Neural cell (in vitro differentiated cells): ENCODE data around the gene THAP4.

ENCODE experiments used
- EP300 ChIP-seq: fragments of 450-650 bp; conservative IDR thresholded peaks from 2 replicates; pipeline ENCODE4 v1.6.1; 2014; ENCODE audit warnings: antibody characterized with exemption, mild to moderate bottlenecking, moderate library complexity; ENCODE audit not compliant: poor library complexity, severe bottlenecking
- EZH2 ChIP-seq: fragments of 200-600, 300-800 bp; shearing (Covaris generic), sonication (generic); IDR thresholded peaks from 2 replicates; pipeline ENCODE4 v1.6.1; 2014; ENCODE audit warnings: antibody characterized with exemption, low read length, borderline replicate concordance, mild to moderate bottlenecking; ENCODE audit not compliant: insufficient read depth, poor library complexity, severe bottlenecking
- MXI1 ChIP-seq: fragments of 450-650 bp; conservative IDR thresholded peaks from 2 replicates; pipeline ENCODE4 v1.6.1; 2014; ENCODE audit warnings: antibody characterized with exemption, mild to moderate bottlenecking; ENCODE audit not compliant: poor library complexity, severe bottlenecking
- POLR2AphosphoS5 ChIP-seq: IDR thresholded peaks from 2 replicates; pipeline ENCODE4 v1.6.1; 2012
- RAD21 ChIP-seq: fragments of 450-650 bp; conservative IDR thresholded peaks from 2 replicates; pipeline ENCODE4 v1.6.1; 2014; ENCODE audit warnings: antibody characterized with exemption, mild to moderate bottlenecking, moderate library complexity
- REST ChIP-seq: IDR thresholded peaks from 2 replicates; pipeline ENCODE4 v1.6.1; 2012; ENCODE audit warnings: borderline replicate concordance
- TAF1 ChIP-seq: IDR thresholded peaks from 2 replicates; pipeline ENCODE4 v1.6.1; 2012; ENCODE audit warnings: low read depth
- TF ChIP-seq, protein P1 (sequence below): fragments of 450-650 bp; IDR thresholded peaks from 2 replicates; pipeline ENCODE4 v1.5.1; 2014; ENCODE audit warnings: antibody characterized with exemption, mild to moderate bottlenecking, moderate library complexity; ENCODE audit not compliant: poor library complexity, severe bottlenecking

DNA sequence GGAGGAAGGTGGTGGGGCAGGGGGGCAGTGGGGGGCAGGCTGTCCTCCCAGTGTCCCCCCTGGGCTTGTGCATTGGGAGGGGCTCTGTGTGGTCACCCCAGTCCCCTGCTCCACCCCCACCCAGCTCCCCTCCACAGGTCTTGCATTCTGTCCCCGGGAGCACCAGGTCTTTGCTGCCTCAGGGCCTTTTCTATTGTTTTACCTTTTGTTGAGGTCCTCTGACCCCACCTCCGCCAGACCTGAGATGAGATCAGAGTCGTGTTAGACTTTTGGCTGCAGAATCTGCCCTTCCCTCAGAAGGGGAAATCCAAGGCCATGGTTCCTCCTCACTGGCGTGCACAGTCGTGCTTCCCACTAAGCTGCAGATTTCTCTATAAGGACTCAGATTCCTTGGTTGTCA, 21.3 kb upstream of the THAP4 start:
- TF ChIP-seq, protein P1, sequence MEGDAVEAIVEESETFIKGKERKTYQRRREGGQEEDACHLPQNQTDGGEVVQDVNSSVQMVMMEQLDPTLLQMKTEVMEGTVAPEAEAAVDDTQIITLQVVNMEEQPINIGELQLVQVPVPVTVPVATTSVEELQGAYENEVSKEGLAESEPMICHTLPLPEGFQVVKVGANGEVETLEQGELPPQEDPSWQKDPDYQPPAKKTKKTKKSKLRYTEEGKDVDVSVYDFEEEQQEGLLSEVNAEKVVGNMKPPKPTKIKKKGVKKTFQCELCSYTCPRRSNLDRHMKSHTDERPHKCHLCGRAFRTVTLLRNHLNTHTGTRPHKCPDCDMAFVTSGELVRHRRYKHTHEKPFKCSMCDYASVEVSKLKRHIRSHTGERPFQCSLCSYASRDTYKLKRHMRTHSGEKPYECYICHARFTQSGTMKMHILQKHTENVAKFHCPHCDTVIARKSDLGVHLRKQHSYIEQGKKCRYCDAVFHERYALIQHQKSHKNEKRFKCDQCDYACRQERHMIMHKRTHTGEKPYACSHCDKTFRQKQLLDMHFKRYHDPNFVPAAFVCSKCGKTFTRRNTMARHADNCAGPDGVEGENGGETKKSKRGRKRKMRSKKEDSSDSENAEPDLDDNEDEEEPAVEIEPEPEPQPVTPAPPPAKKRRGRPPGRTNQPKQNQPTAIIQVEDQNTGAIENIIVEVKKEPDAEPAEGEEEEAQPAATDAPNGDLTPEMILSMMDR = no peak
- TF ChIP-seq EP300 = no peak
- no peak for TF ChIP-seq POLR2AphosphoS5
- TF ChIP-seq RAD21 = no peak
- TF ChIP-seq EZH2 = no peak
- TF ChIP-seq REST = no peak
- no peak for TF ChIP-seq TAF1
- no peak for TF ChIP-seq MXI1
